HG03039 (cell line): ENCODE data around the gene CEP70.
"Not testable (repeated sequence)": the region's sequence is repeated elsewhere in the genome, so short reads cannot be mapped to it uniquely, and the experiment has no call there.

ENCODE experiments used
- ATAC-seq: cut with Tn5 transposase; IDR thresholded peaks from one replicate; pipeline ENCODE4 v1.9.1; 2021; ENCODE audit warnings: mild to moderate bottlenecking, moderate library complexity; ENCODE audit not compliant: unreplicated experiment

Gene CEP70

DNA sequence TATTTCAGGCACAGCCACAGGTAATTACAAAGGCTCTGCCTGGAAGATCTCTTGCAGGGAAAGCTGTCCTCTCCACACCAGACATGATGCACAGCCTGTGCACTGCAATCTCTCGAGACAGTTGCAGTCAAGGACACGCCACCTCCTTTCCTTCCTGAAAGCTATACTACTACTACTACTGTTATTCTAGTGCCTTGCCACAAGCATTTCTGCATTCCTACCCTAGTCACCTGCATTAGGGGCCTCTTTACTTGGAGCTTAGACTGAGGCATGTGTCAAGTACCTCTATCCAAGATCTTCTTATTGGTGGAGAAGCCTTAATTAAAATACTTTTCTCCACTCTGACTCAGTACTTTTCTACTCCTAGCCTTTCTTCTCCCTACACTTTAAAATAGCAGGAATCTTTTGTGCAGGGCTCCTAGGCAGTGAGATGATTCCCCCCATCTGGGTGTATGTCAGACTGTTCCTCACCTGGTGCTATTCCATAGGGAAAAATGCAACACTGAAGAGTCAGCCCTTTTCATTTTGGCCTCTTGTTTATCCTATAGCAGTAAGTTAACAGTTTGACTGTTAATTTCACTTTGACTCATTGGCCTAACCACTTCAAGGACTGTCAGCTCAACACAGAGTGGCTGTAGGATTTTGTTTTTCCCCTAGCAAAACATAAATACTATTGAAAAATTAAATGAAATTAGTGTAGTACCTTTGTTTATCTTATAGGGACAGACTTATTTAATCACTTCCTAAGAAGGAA, 80.8 kb downstream of the CEP70 start:
- ATAC-seq, result peak; percentile 70

DNA sequence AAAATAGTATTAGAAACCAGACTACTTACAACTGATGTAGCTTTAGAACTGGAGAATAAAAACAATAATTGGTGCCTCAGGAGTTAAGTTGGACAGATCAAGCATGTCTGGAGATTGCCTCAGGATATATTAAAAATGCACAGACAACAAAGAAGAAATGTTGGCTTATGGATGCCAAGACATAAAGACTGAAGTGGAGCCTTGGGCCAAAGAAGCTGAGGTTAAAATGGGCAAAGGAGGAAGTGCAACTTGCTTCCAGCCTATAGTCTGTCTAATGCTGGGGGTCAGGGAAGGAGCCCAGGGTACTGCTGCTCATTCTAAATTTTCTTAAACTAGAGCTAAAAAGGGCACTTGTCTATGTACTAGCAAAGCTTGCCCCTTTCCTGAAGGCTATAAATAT, 82.1 kb downstream of the CEP70 start:
- no peak for ATAC-seq

DNA sequence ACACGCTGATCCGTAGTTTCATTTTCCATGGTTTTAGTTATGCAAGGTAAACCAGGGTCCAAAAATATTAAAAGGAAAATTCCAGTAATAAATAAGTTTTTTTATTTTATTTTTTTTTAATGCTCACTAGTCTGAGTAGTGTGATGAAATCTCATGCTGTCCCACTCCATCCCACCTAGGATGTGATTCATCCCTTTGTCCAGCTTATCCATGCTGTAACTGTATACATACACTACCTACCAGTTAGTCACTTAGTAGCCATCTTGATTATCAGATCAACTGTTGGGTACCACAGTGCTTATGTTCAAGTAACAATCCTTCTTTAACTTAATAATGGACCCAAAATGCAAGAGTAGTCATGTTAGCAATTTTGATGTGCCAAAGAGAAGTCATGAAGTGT, 84.5 kb downstream of the CEP70 start:
- no peak for ATAC-seq

DNA sequence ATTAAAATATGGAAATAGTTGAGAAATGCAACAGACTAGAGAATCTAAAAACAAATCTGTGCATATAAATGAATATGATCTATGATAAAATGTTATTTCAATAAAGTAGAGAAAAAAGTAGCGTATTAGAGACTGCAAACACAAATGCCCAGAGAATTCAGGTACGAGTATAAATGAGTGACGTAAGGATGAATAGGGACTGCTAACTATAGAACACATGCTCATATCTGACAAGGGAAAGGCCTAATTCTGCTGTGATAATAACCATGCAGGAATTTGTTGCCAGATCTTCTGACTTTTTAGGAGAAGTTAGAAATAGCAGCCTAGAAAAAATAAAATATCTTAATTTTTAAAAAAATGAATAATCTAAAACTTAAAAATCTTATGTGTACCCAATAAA, 86.5 kb downstream of the CEP70 start:
- ATAC-seq, result no peak

DNA sequence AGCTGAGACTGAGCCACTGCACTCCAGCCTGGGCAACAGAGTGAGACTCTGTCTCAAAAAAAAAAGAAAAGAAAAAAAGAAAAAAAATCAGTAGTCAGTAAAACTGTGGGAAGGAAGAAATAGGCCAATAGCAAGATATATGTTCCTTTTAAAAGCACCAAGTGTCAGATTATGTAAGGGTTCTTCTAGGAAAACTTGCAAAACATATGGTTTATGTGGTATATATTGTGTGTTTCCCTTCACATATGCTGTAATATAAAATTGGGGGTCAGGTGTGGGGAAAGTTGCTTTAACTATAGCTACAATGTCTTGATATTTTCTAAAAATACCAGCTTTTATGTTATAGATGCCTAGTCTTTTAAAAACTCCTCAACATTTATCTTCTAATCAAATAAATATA, 95.1 kb downstream of the CEP70 start:
- no peak for ATAC-seq

DNA sequence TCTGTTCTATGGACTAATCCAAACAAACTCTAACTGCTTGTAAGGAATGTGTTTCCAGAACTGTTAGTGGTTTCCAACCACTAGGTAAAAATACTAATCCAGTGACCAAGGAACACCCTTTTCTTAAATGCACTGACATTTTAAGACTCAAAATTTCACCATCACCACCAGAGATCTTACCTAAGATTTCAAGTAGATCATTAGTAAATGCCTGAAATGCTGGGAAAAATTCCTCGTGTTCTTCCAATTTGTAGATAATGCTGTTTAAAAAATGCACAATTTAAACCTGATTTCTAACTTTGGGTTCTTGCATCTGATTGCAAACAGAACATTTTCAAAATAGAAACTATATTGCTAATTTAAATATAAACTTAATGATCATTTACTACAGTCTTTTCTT, 96.2 kb downstream of the CEP70 start:
- ATAC-seq, result no peak

DNA sequence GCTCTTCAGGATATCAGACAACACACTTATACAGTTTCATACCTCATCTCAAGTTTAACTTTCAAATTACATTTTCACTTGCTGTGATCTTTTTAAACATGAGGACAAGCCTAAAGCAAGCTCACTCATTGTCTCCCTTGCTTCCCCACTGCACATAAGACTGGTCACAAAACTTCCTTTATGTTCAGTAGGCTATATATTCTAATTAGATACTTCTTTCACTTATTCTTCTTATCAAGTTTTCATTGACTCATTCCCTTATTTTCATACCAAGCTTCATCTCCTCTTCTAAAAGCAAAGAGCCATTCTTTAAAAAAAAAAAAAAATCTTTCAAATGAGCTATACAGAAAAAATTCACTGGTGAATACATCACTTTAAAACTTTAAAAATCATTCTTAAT, 97.0 kb downstream of the CEP70 start:
- ATAC-seq, result no peak

DNA sequence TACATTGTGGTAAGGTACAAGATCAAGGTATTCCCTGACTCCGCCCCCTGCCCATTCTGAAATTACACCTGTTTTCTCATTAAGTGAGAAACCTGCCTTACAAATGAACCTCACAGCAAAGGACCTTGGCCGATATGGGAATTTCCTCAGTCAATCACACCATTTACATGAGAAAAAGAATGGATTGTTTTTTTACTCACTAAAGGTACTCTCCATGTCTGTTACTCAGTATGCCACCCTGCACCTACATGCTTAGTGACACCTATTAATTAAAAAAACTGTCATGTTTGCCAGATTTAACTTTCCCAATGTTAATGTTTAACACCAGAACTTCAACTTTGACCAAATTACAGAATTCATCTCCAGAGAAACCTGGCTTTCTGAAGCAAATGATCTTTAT, 97.6 kb downstream of the CEP70 start:
- no peak for ATAC-seq

DNA sequence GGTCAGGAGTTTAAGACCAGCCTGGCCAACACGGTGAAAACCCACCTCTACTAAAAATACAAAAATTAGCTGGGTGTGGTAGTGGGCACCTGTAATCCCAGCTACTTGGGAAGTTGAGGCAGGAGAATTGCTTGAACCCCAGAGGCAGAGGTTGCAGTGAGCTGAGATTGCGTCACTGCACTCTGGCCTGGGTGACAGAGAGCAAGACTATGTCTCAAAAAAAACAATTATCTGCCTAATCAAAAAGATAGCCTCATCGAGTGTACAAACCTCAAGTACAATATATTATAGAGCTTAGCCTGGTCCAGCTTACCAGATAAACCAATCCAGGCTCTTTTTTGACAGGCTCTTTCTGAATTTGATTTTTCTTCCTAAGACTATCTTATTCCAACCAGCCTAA, 98.4 kb downstream of the CEP70 start:
- not testable (repeated sequence) for ATAC-seq

DNA sequence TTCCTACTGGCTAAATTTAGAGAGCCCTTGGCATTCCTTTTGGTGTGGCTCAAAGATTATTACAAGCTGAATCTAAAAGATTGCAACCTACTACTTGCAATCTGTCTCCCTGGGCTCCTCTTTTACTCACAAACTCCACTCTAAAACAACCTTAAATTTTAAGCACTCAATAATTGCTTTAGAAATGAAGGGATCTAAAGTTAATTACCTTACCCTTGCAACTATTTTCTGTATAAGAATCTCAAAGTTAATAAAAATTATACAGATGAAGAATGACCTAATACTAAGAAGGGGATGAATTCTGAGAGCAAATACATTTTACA, 99.5 kb downstream of the CEP70 start:
- ATAC-seq, result no peak

DNA sequence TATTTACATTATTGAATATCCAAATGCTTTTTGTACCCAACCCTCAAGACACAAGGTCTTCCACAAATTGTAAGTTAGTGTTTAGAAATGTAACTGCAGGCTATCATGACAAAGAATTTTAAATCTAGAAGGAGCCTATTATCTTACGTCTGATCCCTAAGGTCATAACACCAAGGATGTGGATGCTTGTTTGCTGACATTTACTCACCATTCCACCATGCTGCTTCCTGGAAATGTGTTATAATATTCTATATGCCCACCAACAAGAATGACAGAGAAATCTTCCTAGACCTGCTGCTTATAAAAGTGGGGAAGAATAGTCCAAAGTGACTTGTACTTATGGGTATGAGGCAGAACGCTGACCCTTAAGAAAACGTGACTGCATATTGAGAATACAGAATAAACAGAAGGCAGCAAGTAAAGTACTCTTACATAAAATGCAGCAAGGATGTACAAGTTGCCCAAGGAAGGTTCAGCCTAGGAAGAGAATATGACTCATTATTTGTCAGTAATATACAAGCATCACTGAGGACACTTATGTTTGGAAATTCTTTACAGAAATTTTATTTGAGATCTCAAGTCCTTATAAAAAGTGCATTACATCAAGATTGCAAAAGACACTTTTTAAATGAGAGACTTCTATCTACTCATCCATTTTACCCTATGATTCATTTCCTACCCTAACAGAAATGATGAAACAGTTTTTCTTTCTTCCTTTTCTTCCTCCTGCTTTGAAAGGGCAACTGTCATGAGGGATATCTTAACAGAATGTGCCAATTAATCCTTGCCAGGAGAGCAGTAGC, 100.1 kb downstream of the CEP70 start:
- ATAC-seq, result no peak

DNA sequence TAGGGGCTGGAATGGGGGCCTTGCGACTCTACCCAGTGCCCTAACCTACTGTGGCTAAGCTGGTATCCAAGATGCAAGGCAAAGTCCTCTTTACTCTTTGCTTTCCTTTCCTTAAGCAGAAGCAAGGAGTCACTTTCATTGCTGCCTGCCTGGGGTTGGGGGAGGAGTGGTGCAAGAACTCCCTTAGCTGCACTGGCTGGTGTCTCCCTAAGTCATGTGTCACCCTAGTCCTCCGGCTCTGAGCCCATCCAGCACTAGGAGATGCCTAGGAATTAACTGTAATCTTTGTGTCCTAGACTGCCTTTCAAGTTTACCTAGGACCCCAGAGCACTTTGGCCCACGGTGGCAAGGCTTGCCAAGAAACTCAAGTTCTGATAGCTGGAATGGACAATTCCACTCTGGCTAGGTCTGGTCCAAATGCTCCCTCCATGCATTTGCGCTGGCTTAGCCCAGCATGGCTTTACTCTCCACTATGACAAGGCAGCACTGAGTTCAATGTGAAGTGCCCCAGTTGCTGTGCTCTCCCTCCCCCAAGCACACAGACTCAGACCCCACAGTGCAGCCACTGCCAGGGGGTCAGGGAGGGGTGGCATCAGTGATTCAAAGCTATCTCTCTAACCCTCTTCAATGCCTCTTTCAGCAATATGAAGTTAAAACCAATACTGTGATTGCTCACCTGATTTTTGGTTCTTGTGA, 100.9 kb downstream of the CEP70 start:
- no peak for ATAC-seq

DNA sequence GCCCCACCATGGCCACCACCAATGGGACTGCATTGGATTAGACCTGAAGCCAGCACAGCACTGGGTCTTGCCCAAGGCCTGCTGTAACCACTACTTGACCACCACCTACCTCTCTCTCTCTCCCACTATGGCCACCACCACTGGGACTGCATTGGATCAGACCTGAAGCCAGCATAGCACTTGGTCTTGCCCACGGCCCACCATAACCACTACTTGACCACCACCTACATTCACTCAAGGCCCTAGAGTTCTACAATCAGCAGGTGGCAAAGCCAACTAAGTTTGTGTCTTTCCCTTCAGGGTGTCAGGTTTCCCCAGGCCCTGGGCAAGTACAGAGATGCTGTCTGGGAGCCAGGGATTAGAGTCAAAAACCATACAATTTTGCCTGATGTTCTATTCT, 102.1 kb downstream of the CEP70 start:
- no peak for ATAC-seq

DNA sequence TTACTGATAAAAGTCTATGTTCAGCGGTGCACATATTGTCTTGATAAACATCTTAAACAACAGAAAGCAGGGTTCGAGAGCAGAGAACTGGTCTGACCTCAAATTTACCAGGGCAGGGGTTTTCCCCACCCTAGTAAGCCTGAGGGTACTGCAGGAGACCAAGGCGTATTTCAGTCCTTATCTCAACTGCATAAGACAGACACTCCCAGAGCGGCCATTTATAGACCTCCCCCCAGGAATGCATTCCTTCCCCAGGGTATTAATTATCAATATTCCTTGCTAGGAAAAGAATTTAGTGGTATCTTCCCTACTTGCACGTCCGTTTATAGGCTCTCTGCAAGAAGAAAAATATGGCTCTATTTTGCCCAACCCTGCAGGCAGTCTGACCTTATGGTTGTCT, 107.5 kb downstream of the CEP70 start:
- not testable (repeated sequence) for ATAC-seq

DNA sequence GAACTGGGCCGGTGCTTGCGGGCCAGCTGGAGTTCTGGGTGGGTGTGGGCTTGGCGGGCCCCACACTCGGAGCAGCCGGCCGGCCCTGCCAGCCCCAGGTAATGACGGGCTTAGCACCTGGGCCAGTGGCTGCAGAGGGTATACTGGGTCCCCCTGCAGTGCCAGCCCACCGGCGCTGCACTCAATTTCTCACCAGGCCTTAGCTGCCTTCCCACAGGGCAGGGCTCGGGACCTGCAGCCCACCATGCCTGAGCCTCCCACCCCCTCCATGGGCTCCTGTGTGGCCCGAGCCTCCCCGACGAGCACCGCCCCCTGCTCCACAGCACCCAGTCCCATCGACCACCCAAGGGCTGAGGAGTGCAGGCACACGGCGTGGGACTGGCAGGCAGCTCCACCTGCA, 109.4 kb downstream of the CEP70 start:
- not testable (repeated sequence) for ATAC-seq

DNA sequence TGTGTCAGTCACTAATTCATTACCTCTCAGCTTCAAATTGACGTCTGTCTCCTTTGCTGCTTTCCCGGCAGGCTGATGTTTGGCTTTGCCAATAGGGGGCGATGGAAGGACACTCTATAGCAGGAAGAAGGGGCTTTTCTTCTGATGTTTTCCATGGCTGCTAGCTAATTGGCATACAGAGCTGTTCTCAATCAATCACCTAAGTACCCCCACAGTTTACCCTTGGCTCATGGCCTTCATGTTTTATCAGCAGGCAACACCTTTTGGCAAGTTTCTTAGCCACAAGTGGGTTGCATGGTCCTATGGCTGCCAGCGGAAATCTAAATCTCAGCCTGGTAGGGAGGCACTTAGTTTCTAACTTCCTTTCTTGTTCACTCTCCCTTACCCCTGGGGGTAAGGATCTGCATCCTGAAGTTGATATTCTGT, 114.6 kb downstream of the CEP70 start:
- ATAC-seq, result no peak

DNA sequence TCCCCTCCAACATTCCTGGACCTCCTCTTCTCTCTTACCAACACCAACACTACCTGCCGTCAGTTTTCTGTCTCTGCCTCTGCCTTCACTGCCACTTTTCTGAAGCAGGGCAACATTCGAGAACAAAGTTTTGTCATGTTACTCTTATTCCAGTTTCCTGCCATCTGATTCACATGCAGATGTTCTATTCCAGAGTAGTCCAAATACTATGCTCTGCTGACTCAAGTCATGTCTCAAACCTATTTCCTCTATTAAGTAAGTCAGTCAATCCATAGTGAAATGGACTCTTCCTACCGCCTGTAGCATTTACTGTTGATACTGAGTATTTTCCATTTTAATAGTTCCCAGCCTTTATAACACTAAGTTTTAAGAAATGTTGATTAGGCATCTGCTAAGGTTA, 116.3 kb downstream of the CEP70 start:
- no peak for ATAC-seq

DNA sequence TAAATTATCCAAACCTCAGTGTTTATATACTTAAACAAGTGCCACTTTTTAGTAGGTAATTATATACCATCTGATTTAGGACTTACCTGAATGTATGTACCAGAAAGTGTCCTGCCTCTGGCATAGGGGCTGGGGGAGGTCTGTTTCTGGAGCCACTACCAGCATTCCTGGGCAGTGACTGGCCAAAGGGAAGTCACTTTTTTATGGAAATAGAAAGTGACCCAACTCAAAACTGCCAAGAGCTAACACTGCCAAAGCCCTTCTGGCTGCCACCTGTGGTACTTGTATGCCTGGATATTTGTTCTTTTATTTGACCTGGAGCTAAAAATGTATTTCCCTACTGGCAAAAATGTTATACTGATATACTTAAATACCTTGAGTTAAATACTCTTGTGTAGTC, 116.9 kb downstream of the CEP70 start:
- ATAC-seq, result no peak

DNA sequence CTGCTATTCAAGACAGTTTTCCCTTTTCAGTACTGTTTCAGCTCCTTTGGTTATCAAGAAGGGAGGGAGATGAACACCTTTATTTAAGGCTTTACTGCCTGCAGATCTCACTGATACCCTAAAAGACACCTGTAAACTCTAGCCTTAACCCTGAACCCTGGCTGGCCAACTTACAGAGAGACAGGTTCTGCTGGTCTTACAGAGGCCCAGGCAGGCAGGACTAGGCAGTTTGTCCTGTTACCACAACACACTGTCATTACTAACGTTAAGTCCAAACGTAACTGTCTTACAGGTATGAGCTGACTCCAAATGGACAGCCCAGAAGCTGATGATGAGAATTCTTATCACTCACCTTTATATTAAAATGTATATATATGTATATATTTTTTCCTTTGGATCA, 117.5 kb downstream of the CEP70 start:
- ATAC-seq, result no peak

DNA sequence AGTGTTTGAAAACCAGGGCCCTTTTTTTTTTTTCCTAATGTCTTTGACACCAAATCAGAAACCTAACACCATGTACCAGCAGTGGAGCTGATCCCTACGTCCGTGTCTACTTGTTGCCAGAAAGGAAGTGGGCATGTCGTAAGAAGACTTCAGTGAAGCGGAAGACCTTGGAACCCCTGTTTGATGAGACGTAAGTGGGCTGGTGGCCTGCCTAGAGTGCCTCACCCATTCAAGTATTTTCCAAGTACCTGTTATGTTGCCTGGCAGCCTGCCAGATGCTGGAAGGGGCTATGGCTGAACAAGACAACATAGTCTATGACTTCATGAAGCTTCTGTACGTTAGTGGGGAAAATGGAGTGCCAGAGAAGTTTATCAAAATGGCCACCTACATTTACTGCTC, 119.9 kb downstream of the CEP70 start:
- ATAC-seq, result no peak

DNA sequence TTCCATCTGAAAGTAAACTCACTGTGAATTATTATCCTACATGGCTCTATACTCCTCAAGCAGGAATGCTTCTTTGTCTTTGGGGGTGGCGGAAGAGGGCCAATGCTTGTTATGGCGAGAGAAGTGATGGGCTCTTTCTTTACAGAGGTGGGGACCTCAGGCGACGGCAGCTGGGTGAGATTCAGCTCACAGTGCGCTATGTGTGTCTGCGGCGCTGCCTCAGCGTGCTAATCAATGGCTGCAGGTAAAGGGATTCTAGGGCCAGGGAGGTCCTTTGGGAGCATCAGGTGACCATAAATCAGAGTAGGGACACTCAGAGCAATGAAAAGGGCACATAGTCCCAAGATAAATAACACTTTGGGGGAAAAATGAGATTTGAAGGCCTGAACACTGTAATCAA, 120.7 kb downstream of the CEP70 start:
- no peak for ATAC-seq
